Measurements from ENCODE around the gene EIF1.
"Not testable (repeated sequence)": the region's sequence is repeated elsewhere in the genome, so short reads cannot be mapped to it uniquely, and the experiment has no call there.

EIF1 gene

DNA sequence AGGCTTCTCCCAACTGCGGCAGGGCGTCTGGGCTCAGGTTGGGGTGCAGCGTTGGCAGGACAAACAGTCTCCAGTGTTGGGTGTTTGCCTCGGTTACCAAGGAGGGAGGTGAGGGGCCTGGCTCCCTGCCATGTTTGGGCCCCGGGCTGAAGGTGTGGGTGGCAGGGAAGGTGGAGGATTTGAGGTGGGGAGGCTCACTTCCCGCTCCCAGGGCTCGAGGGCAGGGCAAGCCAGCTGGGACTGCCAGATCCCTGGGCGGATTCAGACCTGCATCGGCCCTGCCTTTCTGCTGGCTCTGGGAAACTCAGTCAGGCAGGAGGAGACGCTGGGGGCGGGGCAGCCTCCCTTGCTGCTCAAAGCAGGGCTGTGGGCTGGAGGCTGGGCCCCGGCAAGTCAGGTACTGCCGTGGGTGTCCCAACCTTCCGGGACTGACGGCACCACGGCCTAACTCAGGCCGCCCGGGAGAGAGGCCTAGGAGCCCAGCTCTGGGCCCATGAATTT lies 33.0 kb upstream of the EIF1 start:
- no peak for DNase-seq (ENCODE audit: low spot score)

DNA sequence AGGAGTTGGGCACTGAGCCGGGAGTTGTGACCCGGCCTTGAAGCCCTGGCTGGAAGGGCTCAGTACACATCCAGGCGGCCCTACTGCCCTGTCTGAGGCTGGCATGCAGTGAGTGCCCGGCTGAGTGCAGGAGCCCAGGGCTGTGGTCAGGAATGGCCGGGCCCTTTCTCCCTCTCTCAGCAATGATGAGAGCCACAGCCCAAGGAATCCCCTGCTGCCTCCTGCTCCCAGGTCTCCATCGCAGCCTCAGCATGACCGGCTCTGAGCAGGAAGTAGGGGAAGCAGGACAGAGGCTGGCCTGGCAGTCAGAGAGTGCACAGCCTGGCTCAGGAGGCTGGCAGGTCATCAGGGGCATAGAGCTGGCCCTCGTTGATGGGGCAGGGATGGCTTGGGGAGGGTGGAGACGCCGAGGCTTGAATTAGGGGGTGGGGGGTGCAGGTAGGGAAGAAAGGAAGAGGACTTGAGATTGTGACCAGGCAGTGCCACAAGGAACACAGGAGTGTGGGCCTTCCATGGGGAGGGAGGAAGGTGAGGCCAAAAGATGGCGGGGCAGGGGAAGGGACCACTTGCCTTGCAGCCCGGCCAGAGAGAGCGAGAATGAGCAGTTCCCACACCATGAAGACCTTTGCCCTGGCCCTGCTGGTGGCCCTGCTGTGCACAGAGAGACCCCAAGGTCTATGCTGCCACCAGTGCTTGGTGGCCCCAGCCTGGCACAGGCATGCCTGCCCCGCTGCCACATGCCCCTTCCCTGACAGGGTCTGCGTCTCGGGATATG lies 32.2 kb upstream of the EIF1 start:
- DNase-seq (ENCODE audit: low spot score): no peak

- DNase-seq (ENCODE audit: low spot score): no peak
These were observed 31.4 kb upstream of the EIF1 start for GRCh38 chr17:41657176-41657754.

DNA sequence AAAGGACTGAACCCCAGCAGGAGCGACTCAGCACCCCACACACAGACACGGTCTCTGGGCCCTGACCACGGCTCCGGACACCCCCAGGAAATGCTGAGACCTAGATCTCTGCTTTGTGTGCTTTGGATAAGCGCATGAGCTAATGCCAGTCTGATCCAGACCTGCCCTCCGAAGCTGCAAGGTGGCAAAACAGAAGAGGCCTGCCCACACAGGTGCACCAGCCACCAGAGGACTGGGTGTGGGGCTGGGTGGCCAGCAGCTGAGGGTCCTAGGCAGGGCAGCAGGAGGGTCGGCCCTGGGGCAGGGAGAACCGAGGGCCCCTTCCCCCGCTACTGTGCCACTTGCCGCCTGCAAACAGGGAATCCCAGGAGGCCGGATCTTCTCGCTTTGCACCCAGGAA lies 30.7 kb upstream of the EIF1 start:
- DNase-seq (ENCODE audit: low spot score): no peak

GRCh38 chr17:41658846-41659245 lies 29.8 kb upstream of the EIF1 start:
- DNase-seq (ENCODE audit: low spot score): no peak

DNA sequence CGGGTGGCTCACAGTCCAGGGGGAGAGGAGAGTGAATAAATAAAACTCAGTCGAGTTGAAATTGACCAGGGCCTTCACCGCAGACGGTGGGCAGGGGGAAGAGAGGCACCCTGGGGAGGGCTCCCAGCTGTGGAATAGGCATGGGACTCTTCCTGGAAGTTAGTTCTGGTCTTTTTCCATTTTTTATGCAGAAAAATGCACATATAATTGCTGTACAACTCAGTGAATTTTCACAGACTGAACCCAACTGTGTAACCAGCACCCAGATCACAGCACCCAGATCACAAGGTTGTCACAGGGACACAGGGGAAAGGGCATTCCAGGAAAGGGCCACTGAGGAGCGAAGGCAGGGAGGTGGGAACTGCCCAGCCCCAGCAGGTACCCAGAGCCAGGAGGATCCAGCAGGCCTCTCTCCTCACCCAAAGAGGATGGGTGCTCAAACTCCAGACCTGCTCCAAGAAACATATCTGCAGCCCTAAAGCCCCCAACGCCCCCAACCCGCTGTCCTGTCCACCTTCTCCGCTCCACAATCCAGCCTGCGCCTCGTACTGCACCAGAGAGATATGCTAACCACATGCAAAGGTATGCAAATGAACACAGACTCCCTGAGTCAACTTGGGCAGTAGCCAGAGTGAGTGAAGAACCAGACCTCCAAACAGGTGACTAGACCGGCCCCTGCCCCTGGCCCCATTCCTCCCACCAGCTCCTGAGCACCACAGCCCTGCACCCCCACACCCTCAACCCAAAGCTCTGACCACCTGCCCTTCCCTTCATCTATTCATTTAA lies 29.1 kb upstream of the EIF1 start:
- no peak for DNase-seq (ENCODE audit: low spot score)

- no peak for DNase-seq (ENCODE audit: low spot score)
These were observed 28.4 kb upstream of the EIF1 start for GRCh38 chr17:41660221-41660711.

GRCh38 chr17:41663451-41664171 lies 25.1 kb upstream of the EIF1 start:
- no peak for DNase-seq (ENCODE audit: low spot score)

DNA sequence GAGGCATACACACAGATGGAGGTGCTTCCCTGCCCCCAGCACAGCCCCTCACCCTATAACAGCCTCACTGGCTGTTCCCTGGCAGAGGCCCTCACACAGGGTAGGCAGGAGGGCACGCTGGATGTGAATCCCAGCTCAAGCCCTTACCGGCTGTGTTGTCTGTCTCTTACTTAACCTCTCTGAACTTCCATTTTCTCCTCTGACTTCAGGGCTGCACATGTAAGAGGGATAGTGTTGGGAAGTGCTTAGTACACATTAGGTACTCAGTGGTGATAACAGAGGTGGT lies 24.6 kb upstream of the EIF1 start:
- DNase-seq (ENCODE audit: low spot score): no peak

DNA sequence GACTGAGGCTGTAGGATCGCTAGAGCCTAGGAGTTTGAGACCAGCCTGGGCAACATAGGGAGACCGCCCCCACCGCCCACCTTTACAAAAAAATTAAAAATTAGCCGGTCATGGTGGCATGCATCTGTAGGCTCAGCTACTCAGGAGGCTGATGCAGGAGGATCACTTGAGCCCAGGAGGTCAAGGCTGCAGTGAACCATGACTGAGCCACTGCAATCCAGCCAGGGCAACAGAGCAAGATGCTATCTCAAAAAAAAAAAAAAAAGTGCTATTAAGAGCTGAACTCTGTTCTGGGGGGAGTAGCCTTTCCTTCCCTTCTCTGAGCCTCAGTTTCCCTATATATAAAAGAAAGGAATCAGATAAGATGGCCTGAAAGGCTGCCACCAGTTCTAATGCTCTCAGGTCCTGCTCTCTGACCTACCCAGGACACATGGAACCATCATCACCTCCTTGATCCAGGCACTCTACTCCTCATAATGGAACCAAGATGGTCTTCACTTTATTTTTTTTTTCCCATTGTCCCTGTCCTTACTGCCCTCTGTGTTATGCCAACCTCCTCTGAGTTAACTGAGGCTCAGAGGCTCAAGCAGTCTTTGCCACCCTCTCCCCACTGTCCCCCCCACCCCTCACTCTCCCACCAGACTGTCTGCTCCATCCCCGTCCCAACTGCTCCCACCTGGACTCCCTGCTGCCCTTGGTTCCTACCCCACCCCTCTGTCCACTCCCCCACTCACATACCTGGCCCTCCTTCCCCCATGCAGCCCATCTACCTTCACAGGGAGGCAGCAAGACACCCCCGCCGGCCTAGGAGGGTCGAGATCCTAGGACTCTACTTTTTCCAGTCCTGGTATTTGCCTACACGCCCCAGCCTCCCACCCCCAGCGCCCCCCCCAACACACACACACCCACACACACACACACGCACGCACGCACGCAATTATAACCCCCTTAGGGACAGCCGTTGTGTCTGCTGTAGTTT lies 23.8 kb upstream of the EIF1 start:
- DNase-seq (ENCODE audit: low spot score): no peak

- peak; percentile 81 for DNase-seq (ENCODE audit: low spot score)
These were observed 23.0 kb upstream of the EIF1 start for GRCh38 chr17:41665566-41666236.

GRCh38 chr17:41666237-41666641 lies 22.4 kb upstream of the EIF1 start:
- DNase-seq (ENCODE audit: low spot score): no peak

- peak; percentile 68 for DNase-seq (ENCODE audit: low spot score)
These were observed 21.9 kb upstream of the EIF1 start for GRCh38 chr17:41666708-41667279.

GRCh38 chr17:41667280-41668041 lies 21.2 kb upstream of the EIF1 start:
- no peak for DNase-seq (ENCODE audit: low spot score)

GRCh38 chr17:41672153-41672552 lies 16.5 kb upstream of the EIF1 start:
- DNase-seq (ENCODE audit: low spot score): no peak

DNA sequence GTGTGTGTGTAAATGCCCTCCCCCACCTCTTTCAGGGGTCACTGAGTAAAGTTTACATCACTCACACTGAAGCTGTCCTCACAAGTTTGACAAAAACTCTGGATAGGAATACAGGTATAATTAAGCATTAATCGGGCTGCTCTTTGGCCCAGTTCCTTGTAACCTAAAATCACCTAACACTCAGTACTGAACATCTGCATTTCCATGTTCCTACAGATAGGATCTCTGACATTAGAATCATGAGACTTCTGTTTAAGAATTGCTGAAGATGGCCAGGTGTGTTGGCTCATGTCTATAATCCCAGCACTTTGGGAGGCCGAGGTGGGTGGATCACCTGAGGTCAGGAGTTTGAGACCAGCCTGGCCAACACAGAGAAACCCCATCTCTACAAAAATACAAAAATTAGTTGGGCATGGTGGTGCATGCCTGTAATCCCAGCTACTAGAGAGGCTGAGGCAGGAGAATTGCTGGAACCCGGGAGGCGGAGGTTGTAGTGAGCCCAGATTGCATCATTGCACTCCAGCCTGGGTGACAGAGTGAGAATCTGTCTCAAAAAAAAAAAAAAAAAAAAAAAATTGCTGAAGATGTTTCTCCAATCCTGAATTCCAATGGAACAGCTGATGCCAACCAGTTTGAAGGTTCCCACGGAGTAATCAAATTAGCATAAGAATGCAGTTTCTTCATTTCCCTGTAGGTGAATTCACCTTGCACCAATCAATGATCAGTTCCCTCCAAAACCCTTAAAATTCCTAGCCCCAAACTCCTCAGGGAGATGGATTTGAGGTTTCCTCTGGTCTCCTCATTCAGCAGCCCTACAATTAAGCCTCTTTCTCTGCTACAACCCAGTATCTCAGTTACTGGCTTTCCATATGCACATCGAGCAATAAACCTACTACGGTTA lies 13.3 kb upstream of the EIF1 start:
- not testable (repeated sequence) for DNase-seq (ENCODE audit: low spot score)

- DNase-seq (ENCODE audit: low spot score): no peak
These were observed 12.6 kb upstream of the EIF1 start for GRCh38 chr17:41676058-41676419.

DNA sequence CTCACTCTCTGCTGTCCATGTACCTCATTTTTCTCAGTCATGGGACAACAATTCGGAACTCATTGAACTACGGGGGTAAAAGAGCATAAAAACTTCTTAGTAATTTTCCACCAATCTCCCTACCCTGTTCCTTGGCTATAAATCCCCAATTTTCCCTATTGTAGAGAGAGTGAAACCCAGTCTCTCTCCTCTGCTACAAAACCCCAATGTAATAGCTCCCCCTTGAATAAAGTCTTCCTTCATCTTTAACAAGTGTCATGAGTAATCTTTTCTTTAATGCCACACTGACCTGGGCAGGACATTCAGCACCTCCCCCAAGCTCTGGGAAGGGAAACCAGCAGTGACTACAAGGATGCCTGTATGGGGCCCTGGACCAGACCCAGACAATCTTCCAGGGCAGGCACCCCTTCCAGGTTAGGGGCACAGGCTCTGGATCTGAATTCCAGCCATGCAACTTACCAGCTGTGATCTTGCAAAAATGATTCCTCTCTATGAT lies 10.2 kb upstream of the EIF1 start:
- no peak for DNase-seq (ENCODE audit: low spot score)

Measured in globus pallidus (tissue), 1 donor.